SK-N-SH (cell line): ENCODE results near the gene BMI1. TPM values are rescaled to one million over a fixed set of nuclear protein-coding genes. Genes with fewer than 3 reads are reported as not detected.
A peak's percentile ranks its signal among the peaks of the same experiment; 100 is the strongest.

Experiments
- CTCF ChIA-PET: fragments of 300-600, 350-600 bp; formaldehyde crosslinking; extraction: SDS; loops from one replicate; lab custom pipeline; 2021; lab: Yijun Ruan, JAX
- POLR2A ChIA-PET: fragments of 350-600 bp; sonication (Branson Sonifier 250); formaldehyde crosslinking; extraction: SDS; loops from one replicate; lab custom pipeline; 2020; ENCODE audit warnings: antibody characterized with exemption, inconsistent platforms; lab: Yijun Ruan, JAX
- DNase-seq: peaks from one replicate; pipeline ENCODE4 v3.0.0; 2012
- H2AFZ ChIP-seq: fragments of 200-600 bp; sonication (generic); 2 replicates; pipeline ENCODE4 v1.8.1; 2016; ENCODE audit warnings: antibody characterized with exemption, mild to moderate bottlenecking, low read depth
- H3F3A ChIP-seq: fragments of 200-600 bp; sonication (generic); replicated peaks from 2 replicates; pipeline ENCODE3; 2016; ENCODE audit warnings: antibody characterized with exemption, mild to moderate bottlenecking; ENCODE audit not compliant: insufficient read depth
- H3K27ac ChIP-seq, 2 experiments: fragments of 200-500 bp in 1 of 2; fragments of 200-600 bp in 1 of 2; sonication (Bioruptor generic) in 1 of 2; sonication (generic), shearing (Covaris generic) in 1 of 2; 2 replicates each; pipeline versions ENCODE4 v1.5.1 to v1.6.1; 2014 to 2016; ENCODE audit warnings: low read depth in 2 of 2, inconsistent platforms in 1 of 2, low read length in 1 of 2, mild to moderate bottlenecking in 1 of 2, mixed read lengths in 1 of 2
- H3K27me3 ChIP-seq: fragments of 200-600 bp; sonication (generic), shearing (Covaris generic); 2 replicates; pipeline ENCODE4 v1.6.1; 2016; ENCODE audit warnings: mixed run types; ENCODE audit not compliant: insufficient read depth
- H3K36me3 ChIP-seq, 2 experiments: fragments of 200-500 bp in 1 of 2; fragments of 200-600 bp in 1 of 2; sonication (Bioruptor generic) in 1 of 2; sonication (generic) in 1 of 2; replicated peaks in 1 of 2; 2 replicates each; pipeline versions ENCODE3 to v1.5.1; 2014 to 2016; ENCODE audit warnings: low read length in 1 of 2, mild to moderate bottlenecking in 1 of 2; ENCODE audit not compliant: insufficient read depth in 2 of 2, control insufficient read depth in 1 of 2
- H3K4me1 ChIP-seq, 2 experiments: fragments of 200-500 bp in 1 of 2; fragments of 200-600 bp in 1 of 2; sonication (Bioruptor generic) in 1 of 2; sonication (generic), shearing (Covaris generic) in 1 of 2; 2 replicates each; pipeline versions ENCODE4 v1.5.1 to v1.6.1; 2014 to 2016; ENCODE audit warnings: low read depth in 1 of 2, low read length in 1 of 2, mixed run types in 1 of 2; ENCODE audit not compliant: insufficient read depth in 2 of 2, control insufficient read depth in 1 of 2
- H3K4me2 ChIP-seq: fragments of 200-600 bp; sonication (generic), shearing (Covaris generic); 2 replicates; pipeline ENCODE4 v1.6.1; 2017; ENCODE audit warnings: mixed run types
- H3K4me3 ChIP-seq, 2 experiments: fragments of 200-500 bp in 1 of 2; fragments of 200-600 bp in 1 of 2; sonication (Bioruptor generic) in 1 of 2; sonication (generic), shearing (Covaris generic) in 1 of 2; 2 replicates each; pipeline versions ENCODE4 v1.5.1 to v1.8.1; 2014 to 2016; ENCODE audit warnings: low read depth in 2 of 2, inconsistent platforms in 1 of 2, low read length in 1 of 2, mild to moderate bottlenecking in 1 of 2, mixed read lengths in 1 of 2, moderate library complexity in 1 of 2
- H3K79me2 ChIP-seq: fragments of 200-600 bp; sonication (generic); 2 replicates; pipeline ENCODE4 v1.8.1; 2017; ENCODE audit warnings: mild to moderate bottlenecking; ENCODE audit not compliant: insufficient read depth
- H3K9ac ChIP-seq: fragments of 200-600 bp; sonication (generic); 2 replicates; pipeline ENCODE4 v1.6.1; 2017; ENCODE audit warnings: mixed run types
- H3K9me2 ChIP-seq: fragments of 200-600 bp; sonication (generic); 2 replicates; pipeline ENCODE4 v1.6.1; 2017; ENCODE audit warnings: mixed run types
- H3K9me3 ChIP-seq: fragments of 200-600 bp; sonication (generic); 2 replicates; pipeline ENCODE4 v1.6.1; 2017; ENCODE audit warnings: mixed run types, mild to moderate bottlenecking, moderate library complexity
- H4K20me1 ChIP-seq: fragments of 200-600 bp; sonication (generic); 2 replicates; pipeline ENCODE4 v1.6.1; 2017; ENCODE audit warnings: mild to moderate bottlenecking, mixed run types; ENCODE audit not compliant: insufficient read depth
- CTCF ChIP-seq: fragments of 200-600 bp; sonication (generic); IDR thresholded peaks from 2 replicates; pipeline ENCODE4 v1.6.1; 2017; ENCODE audit warnings: antibody characterized with exemption, mild to moderate bottlenecking, moderate library complexity
- GATA2 ChIP-seq: sonication (generic); formaldehyde crosslinking; IDR thresholded peaks from 2 replicates; pipeline ENCODE4 v1.5.0; 2020; ENCODE audit warnings: mild to moderate bottlenecking, missing genetic modification reagents
- NRF1 ChIP-seq: IDR thresholded peaks from 2 replicates; pipeline ENCODE4 v1.6.1; 2012; ENCODE audit warnings: low read depth, mild to moderate bottlenecking, low read length
- REST ChIP-seq: IDR thresholded peaks from 2 replicates; pipeline ENCODE4 v1.6.1; 2012; ENCODE audit warnings: mild to moderate bottlenecking, low read depth, low read length, moderate library complexity
- WGBS: methylation state at CpG from one replicate; pipeline ENCODE4 v1.1.6; 2017; ENCODE audit warnings: low lambda C conversion rate; 5-methylcytosine and 5-hydroxymethylcytosine counted together
- polyA plus RNA-seq, 3 experiments: library from polyadenylated mRNA; depleted of rRNA; stranded (reverse); fragments of >200 nt; gene quantifications; 2 replicates each; pipeline ENCODE4 v1.2.3, GENCODE V29; 2012
- TF ChIP-seq, protein P1 (sequence below): IDR thresholded peaks from 2 replicates; pipeline ENCODE4 v1.4.0; 2012; ENCODE audit warnings: low read depth
- TF ChIP-seq, protein P2 (sequence below): IDR thresholded peaks from 2 replicates; pipeline ENCODE4; 2012

BMI1 gene
- polyA plus RNA-seq, 1 of the 3 experiments (the other 2 are of a cell fraction) = 15.5 TPM

DNA sequence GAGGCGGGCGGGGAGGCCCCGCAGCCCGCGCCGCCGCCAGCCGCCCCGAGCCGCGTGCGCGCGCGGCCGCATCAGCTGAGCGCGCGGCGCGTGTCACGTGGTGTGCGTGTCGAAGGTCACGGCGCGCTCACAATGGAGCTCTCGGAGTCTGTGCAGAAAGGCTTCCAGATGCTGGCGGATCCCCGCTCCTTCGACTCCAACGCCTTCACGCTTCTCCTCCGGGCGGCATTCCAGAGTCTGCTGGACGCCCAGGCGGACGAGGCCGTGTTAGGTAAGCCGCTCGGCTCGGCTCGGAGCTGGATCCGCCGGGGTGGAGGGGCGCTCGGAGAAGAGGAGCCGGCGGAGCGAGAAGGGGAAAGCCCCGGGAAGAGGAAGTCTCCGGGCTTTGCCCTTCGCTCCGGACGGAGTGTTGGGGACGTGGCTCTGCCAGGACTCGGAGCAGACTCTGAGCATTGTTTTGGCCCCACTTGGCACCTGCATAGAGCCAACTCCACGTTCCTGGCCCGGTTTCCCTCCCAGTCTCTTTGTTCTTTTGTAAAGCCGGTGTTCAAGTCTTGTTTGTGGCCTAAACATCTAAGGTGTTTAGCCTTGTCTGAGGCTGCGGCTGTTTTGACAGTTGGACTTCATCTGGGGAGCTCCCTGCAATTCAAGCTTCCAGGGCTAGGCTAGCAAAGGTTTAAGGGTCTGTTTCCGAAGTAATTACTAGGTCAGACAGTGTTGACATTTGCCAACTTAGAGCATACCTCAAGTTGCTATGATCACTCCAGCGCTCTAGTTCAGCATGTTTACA lies 4.4 kb upstream of the BMI1 start, which contains the start of gene COMMD3 (continued):
- TF ChIP-seq, protein P1, sequence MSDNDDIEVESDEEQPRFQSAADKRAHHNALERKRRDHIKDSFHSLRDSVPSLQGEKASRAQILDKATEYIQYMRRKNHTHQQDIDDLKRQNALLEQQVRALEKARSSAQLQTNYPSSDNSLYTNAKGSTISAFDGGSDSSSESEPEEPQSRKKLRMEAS = peak; percentile 58

GRCh38 chr10:22317076-22317370 lies 3.9 kb upstream of the BMI1 start:
- peaks cover 1% of the 10 kb centered on the region for H3K27me3 ChIP-seq
- POLR2A ChIA-PET = interaction anchor here (0.6 to 2.2 kb wide), 5 partner anchors 9 to 336 kb away, joined by 3 to 38 read pairs (median 7); partner anchors contain the start of gene DNAJC1
- H3F3A ChIP-seq = peaks cover 23% of the 10 kb centered on the region
- TF ChIP-seq REST = no peak
- TF ChIP-seq NRF1 = no peak
- TF ChIP-seq, protein P2, sequence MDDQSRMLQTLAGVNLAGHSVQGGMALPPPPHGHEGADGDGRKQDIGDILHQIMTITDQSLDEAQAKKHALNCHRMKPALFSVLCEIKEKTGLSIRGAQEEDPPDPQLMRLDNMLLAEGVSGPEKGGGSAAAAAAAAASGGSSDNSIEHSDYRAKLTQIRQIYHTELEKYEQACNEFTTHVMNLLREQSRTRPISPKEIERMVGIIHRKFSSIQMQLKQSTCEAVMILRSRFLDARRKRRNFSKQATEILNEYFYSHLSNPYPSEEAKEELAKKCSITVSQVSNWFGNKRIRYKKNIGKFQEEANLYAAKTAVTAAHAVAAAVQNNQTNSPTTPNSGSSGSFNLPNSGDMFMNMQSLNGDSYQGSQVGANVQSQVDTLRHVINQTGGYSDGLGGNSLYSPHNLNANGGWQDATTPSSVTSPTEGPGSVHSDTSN = no peak
- TF ChIP-seq CTCF = no peak
- no peak for TF ChIP-seq GATA2 (CRISPR knock-in tag)
- H3K9me2 ChIP-seq = no peaks in the 10 kb centered on the region
- H3K27ac ChIP-seq = peak overlapping the region; percentile 81 to 96; a peak in 3 of 4 replicates
- DNase-seq = no peak
- peaks cover 5 to 14% of the 10 kb centered on the region in 2 experiments; a peak in 3 of 4 replicates for H3K4me1 ChIP-seq
- no peaks in the 10 kb centered on the region for H4K20me1 ChIP-seq
- H3K36me3 ChIP-seq = peaks cover 5 to 8% of the 10 kb centered on the region in 2 experiments
- CTCF ChIA-PET = interaction anchor here (1.1 to 1.8 kb wide), 4 partner anchors 88 to 329 kb away, joined by 3 to 10 read pairs (median 4); no protein-coding TSS in a partner anchor
- H3K9ac ChIP-seq = peak overlapping the region; percentile 91
- H2AFZ ChIP-seq = peak overlapping the region; percentile 88
- H3K4me3 ChIP-seq = peak overlapping the region; percentile 57 to 93
- peak overlapping the region; percentile 96 for H3K4me2 ChIP-seq
- peaks cover 26% of the 10 kb centered on the region for H3K79me2 ChIP-seq
- H3K9me3 ChIP-seq = no peaks in the 10 kb centered on the region
- 2% methylated on average over 9 of the region's 9 CpGs for WGBS
